Liver (tissue), 3 donors: ENCODE data around the gene OR10H2.

ENCODE experiments used
- CTCF ChIP-seq: fragments of 150-350 bp; IDR thresholded peaks from 2 replicates; pipeline ENCODE4 v1.5.1; 2017; ENCODE audit warnings: improper control_type of control experiment, low read depth, low read length; ENCODE audit not compliant: missing input control
- EGR1 ChIP-seq, 2 donors: IDR thresholded peaks; 2 replicates each; pipeline ENCODE4 v1.6.1; 2016 to 2018; ENCODE audit warnings: antibody characterized with exemption in 2 of 2, low read depth in 2 of 2
- JUND ChIP-seq, 2 donors: IDR thresholded peaks; 2 replicates each; pipeline ENCODE4 v1.6.1; 2016; ENCODE audit warnings: antibody characterized with exemption in 2 of 2
- RAD21 ChIP-seq, 2 donors: IDR thresholded peaks; 2 replicates each; pipeline ENCODE4 v1.6.1; 2016; ENCODE audit warnings: antibody characterized with exemption in 2 of 2, mild to moderate bottlenecking in 2 of 2
- TAF1 ChIP-seq: conservative IDR thresholded peaks from 2 replicates; pipeline ENCODE4 v1.6.1; 2016; ENCODE audit warnings: antibody characterized with exemption, mild to moderate bottlenecking
- donor health status: healthy.
- donor health status: healthy.

- no peak for TF ChIP-seq JUND (IDR thresholded peaks at IDR 0.05)
- no peak for TF ChIP-seq CTCF
- no peak for TF ChIP-seq RAD21 (IDR thresholded peaks at IDR 0.05)
- no peak for TF ChIP-seq EGR1 (IDR thresholded peaks at IDR 0.05; ENCODE audit: low read depth in 2 of 2)
- no peak for TF ChIP-seq TAF1
Observed at GRCh38 chr19:15715642-15716041, 12.2 kb upstream of the OR10H2 start.
